Immature natural killer cell (primary cell): Measurements from ENCODE around the gene SLC16A3. TPM values are rescaled to one million over a fixed set of nuclear protein-coding genes. Genes with fewer than 3 reads are reported as not detected.
A peak's percentile ranks its signal among the peaks of the same experiment; 100 is the strongest.
"Not testable (repeated sequence)": the region's sequence is repeated elsewhere in the genome, so short reads cannot be mapped to it uniquely, and the experiment has no call there.

Source experiments
- DNase-seq, 3 donors: peaks; one replicate each; pipeline ENCODE4 v3.0.0; 2022; ENCODE audit warnings: mixed read lengths in 1 of 3
- H3K27ac Mint-ChIP-seq, 6 donors: one replicate each; pipeline ENCODE4 v1.8.0; 2020; ENCODE audit warnings: mixed read lengths in 6 of 6, mild to moderate bottlenecking in 5 of 6, inconsistent platforms in 4 of 6, moderate library complexity in 3 of 6
- H3K27me3 Mint-ChIP-seq, 3 donors: one replicate each; pipeline ENCODE4 v1.8.0; 2020 to 2021; ENCODE audit warnings: low read depth in 3 of 3, mild to moderate bottlenecking in 3 of 3, mixed read lengths in 3 of 3, moderate library complexity in 3 of 3, inconsistent platforms in 1 of 3
- H3K36me3 Mint-ChIP-seq, 3 donors: one replicate each; pipeline ENCODE4 v1.8.0; 2020; ENCODE audit warnings: mixed read lengths in 3 of 3, inconsistent platforms in 2 of 3, mild to moderate bottlenecking in 2 of 3
- H3K4me1 Mint-ChIP-seq, 2 donors: one replicate each; pipeline ENCODE4 v1.8.0; 2020; ENCODE audit warnings: inconsistent platforms in 2 of 2, mild to moderate bottlenecking in 2 of 2, mixed read lengths in 2 of 2, moderate library complexity in 1 of 2
- H3K4me3 Mint-ChIP-seq, 5 donors: one replicate each; pipeline ENCODE4 v1.8.0; 2020; ENCODE audit warnings: mild to moderate bottlenecking in 5 of 5, mixed read lengths in 5 of 5, inconsistent platforms in 3 of 5, moderate library complexity in 3 of 5
- H3K9me3 Mint-ChIP-seq, 6 donors: one replicate each; pipeline ENCODE4 v1.8.0; 2020; ENCODE audit warnings: mild to moderate bottlenecking in 6 of 6, mixed read lengths in 6 of 6, inconsistent platforms in 4 of 6, moderate library complexity in 3 of 6
- polyA plus RNA-seq, 3 donors: library from polyadenylated mRNA; unstranded; fragments of 300-500 nt; fragmentation: Illumina TruSeq; gene quantifications; one replicate each; pipeline ENCODE4 v1.2.3, GENCODE V29; 2021

Gene SLC16A3
- polyA plus RNA-seq, 3 donors from 2014 or later = 5.8 to 12.2 (median 6.8) TPM

DNA sequence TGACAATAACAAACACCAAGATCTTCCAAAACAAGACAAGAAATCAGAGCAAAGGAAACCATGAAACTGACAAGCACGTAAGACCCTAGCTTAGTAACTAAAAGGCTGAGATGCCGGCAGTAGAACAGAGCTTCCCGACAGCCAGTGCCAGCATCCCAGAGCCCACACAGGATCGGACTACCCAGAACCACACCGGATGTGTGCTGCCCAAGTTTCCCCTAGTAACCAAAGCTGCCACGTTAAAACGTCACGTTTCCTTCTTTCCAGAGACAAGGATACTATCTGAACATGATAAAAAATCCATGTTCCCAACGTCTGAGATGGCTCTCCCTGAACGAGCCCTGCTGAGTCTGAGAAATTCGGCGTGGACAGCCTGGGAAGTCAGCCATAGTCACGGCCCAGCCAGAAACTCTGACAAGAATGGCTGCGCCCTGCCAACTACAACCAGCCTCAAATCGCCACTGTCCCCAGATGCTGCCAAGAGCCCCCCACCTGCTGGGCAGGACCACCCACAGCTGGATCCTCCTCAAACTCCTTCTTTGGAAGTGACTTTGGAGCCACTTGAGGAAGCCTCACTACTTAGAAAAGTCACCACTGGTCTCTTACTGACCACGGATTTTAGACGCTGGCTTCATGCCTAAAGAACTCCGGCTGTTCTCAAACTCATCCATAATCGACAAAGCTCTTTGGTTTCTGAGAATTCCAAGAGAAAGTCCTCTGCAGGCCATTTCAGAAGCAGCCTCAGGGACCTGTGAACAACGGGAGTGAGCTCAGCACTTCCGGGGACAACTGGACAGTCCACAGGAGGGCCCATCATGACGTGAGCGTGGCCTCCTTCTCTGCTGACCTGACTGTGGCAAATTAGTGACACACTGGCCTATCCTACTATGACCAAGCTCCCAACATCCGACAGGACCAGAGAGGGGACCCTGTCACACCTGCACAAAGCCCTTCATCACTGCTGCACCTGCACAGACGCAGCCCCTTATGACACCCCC, 32.9 kb upstream of the SLC16A3 start:
- peaks cover 5 to 7% (median 6%) of the 10 kb centered on the region in 3 donors for H3K27me3 Mint-ChIP-seq
- DNase-seq = no peak
- peak overlapping the region in 1 of 6 donors; percentile 78 for H3K27ac Mint-ChIP-seq
- peaks cover 29 to 32% of the 10 kb centered on the region in 2 donors for H3K4me1 Mint-ChIP-seq
- H3K4me3 Mint-ChIP-seq = no peak overlapping the region
- no peaks in the 10 kb centered on the region for H3K9me3 Mint-ChIP-seq
- H3K36me3 Mint-ChIP-seq = peaks cover 9 to 32% (median 22%) of the 10 kb centered on the region in 3 donors

DNA sequence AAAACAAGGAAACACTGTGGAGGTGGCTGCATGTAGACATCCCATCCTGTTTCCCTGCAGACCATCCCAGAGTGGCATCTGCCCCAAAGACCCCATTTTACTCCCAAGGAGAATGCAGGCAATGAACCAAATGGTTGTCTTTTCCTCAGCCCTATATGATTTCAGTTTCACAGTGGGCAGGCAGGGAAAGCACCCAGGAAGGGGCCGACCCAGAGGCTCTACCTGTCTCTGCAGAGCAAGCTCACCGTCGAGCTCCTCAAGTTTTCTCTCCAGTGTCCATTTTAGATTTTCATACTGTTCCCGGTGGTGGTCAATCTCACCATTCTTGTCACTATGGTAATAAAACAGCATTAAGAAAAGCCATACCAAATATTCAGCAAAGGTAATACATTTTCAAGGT, 30.8 kb upstream of the SLC16A3 start:
- DNase-seq = peak in 1 of 3 donors; percentile 19
- Mint-ChIP-seq H3K4me3 (peak overlapping the region in 1 of 5 donors; percentile 39), H3K4me1 (peaks cover 40 to 43% of the 10 kb centered on the region in 2 donors), H3K27me3 (peaks cover 6 to 7% (median 6%) of the 10 kb centered on the region in 3 donors), H3K9me3 (no peaks in the 10 kb centered on the region), H3K36me3 (peaks cover 9 to 29% (median 24%) of the 10 kb centered on the region in 3 donors), H3K27ac (peak overlapping the region in 5 of 6 donors; percentile 41 to 87 (median 73))

DNA sequence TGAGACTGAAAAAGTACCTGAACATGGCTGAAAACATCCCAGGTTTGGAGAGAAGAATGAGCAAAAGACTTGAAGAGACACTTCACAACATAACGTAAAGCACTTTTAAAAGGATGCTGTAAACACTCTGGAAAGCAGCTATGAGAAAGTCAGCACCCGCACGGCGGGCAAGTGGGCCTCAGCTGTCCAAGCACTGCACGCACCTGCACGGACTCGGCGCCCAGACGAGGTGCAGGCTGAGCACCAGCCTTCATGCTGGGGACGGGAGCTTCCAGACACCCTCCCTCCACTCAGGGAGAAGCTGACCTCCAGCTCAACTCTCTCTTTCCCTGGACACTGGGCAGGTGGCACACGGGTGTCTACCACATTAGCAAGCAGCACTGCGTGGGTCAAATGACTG, 29.3 kb upstream of the SLC16A3 start:
- Mint-ChIP-seq H3K27ac (peak overlapping the region; percentile 89 to 97 (median 95)), H3K9me3 (no peaks in the 10 kb centered on the region), H3K27me3 (peaks cover 6 to 8% (median 6%) of the 10 kb centered on the region in 3 donors), H3K4me3 (peak overlapping the region in 2 of 5 donors; percentile 23 to 26), H3K4me1 (peaks cover 45 to 46% of the 10 kb centered on the region in 2 donors), H3K36me3 (peaks cover 9 to 22% (median 19%) of the 10 kb centered on the region in 3 donors)
- DNase-seq = no peak

DNA sequence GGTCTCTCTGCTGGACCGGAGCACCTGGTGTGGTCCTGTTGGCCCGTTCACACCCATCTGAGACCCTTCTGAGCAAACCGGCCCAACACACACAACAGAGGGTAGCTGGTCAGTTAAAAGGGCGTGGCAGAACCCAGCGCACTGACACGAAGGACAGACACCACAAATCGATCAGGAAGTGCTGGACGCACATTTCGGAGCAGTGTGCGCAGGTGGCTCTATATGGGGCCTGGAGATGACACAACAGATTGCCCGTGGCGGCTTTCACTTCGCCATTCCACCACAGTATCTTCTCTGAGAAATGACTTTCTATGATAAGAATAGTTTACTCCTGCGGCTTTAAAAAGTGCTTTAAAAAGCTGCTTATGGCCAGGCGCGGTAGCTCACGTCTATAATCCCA, 28.7 kb upstream of the SLC16A3 start:
- Mint-ChIP-seq H3K36me3 (peaks cover 9 to 22% (median 16%) of the 10 kb centered on the region in 3 donors), H3K9me3 (no peaks in the 10 kb centered on the region), H3K4me1 (peaks cover 46 to 49% of the 10 kb centered on the region in 2 donors), H3K27ac (peak overlapping the region; percentile 89 to 97 (median 95)), H3K27me3 (peaks cover 6 to 8% (median 6%) of the 10 kb centered on the region in 3 donors), H3K4me3 (peak overlapping the region; percentile 61 to 81 (median 72))
- peak in 1 of 3 donors; percentile 6 for DNase-seq

DNA sequence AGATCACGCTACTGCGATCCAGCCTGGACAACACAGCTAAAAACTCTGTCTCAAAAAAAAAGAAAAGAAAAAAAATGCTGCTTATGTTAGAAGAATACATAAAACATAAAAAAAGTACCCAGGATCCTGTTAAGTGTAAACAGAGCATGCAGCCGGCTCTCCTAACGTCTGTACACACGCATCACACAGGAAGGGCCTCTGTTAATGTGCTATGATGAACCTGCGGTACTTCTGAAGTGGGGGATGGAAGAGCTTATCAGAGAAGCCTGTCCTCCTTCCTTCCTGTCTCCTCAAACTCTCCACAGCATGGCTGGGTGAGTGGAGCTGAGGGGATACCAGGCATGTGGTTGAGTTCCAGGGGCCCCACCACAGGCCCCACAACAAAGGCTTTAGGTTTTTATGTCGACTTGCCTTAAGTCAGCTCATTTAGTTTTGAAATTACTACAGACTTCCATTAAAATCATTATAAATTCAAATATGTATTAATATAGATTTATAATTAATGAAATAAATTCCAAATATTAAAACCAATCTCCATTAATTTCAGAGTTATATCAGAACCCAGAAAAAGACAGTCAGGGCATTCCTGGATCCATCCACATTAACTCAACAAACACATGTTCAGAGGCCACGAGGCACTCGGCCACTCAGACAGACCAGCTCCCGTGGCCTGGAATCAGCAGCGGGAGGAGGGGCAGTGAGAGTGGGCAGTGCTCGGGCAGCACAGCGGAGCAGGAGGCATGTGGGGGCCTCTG, 27.9 kb upstream of the SLC16A3 start:
- H3K27ac Mint-ChIP-seq = peak overlapping the region; percentile 89 to 97 (median 95)

DNA sequence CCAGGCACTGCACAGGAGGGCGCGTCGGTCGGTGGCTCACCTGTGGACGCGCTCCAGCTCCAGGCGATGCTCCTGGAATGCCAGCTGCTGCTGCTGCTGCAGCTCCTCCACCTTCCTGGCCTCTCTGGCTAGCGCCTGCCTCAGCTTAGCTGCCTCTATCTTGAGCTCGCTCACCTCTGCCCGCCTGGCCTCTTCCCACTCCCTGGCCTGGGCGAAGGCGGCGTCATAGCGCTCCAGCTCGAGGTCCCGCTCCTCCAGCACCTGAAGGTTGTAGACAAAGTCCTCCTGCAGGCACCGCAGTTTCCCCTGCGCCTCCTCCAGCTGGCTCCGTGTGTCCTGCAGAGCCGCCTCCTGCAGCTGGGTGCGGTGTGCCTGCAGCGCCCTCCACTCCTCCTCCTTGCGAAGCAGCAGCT, 27.3 kb upstream of the SLC16A3 start:
- H3K4me1 Mint-ChIP-seq = peaks cover 58 to 62% of the 10 kb centered on the region in 2 donors
- H3K27me3 Mint-ChIP-seq = peaks cover 2 to 8% (median 6%) of the 10 kb centered on the region in 3 donors
- peak overlapping the region; percentile 28 to 97 (median 84) for H3K27ac Mint-ChIP-seq
- no peaks in the 10 kb centered on the region for H3K9me3 Mint-ChIP-seq
- peaks cover 2 to 13% (median 5%) of the 10 kb centered on the region in 3 donors for H3K36me3 Mint-ChIP-seq
- peak overlapping the region in 3 of 5 donors; percentile 12 to 46 (median 25) for H3K4me3 Mint-ChIP-seq
- no peak for DNase-seq

More for the DNA sequence above, 27.9 kb upstream of the SLC16A3 start:
- DNase-seq = peak; percentile 81 to 83 (median 82)
- Mint-ChIP-seq H3K4me3 (peak overlapping the region; percentile 61 to 81 (median 72)), H3K9me3 (no peaks in the 10 kb centered on the region), H3K36me3 (peaks cover 5 to 17% (median 8%) of the 10 kb centered on the region in 3 donors), H3K4me1 (peaks cover 52 to 57% of the 10 kb centered on the region in 2 donors), H3K27me3 (peaks cover 2 to 8% (median 6%) of the 10 kb centered on the region in 3 donors)

DNA sequence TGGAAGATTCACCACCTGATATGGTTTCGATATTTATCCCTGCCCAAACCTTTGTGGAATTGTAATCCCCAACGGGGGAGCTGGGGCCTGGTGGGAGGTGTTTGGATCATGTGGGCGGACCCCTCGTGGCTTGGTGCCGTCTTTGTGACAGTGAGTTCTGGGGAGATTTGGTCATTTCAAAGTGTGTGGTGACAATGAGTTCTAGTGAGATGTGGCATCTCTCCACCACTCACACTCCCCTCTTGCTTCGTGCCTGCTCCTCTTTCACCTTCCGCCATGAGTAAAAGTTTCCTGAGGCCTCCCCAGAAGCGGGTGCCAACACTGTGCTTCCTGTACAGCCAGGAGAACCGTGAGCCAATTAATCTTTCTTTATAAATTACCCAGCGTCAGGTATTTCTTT, 25.9 kb upstream of the SLC16A3 start:
- peaks cover 4 to 10% (median 8%) of the 10 kb centered on the region in 3 donors for H3K27me3 Mint-ChIP-seq
- peak in 1 of 3 donors; percentile 29 for DNase-seq

DNA sequence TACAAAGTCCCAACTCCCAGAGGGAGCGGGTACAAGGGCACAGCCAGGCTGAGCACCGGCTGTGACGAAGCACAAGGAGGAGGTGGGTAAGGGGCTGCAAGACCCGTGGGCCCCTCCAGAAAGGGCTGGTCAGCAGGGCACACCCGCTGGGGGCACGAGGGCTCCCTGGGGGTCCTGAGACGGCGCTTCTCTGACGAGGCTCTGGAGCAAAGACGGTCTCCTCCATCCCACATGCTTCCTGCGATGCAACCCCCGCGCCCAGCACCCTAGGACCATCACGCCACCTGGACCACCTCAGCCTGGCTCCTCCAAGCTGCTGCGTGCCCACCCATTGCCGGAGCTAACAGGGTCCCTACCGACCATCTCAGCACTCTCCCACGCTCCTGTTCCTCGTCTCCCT, 24.9 kb upstream of the SLC16A3 start:
- no peaks in the 10 kb centered on the region for H3K9me3 Mint-ChIP-seq
- H3K27ac Mint-ChIP-seq = peak overlapping the region in 3 of 6 donors; percentile 45 to 90 (median 69)

More for the DNA sequence above, 25.9 kb upstream of the SLC16A3 start:
- H3K9me3 Mint-ChIP-seq = no peaks in the 10 kb centered on the region
- peaks cover 0 to 9% (median 5%) of the 10 kb centered on the region in 3 donors for H3K36me3 Mint-ChIP-seq
- peak overlapping the region in 5 of 6 donors; percentile 25 to 90 (median 78) for H3K27ac Mint-ChIP-seq
- H3K4me1 Mint-ChIP-seq = peaks cover 63 to 70% of the 10 kb centered on the region in 2 donors
- no peak overlapping the region for H3K4me3 Mint-ChIP-seq

DNA sequence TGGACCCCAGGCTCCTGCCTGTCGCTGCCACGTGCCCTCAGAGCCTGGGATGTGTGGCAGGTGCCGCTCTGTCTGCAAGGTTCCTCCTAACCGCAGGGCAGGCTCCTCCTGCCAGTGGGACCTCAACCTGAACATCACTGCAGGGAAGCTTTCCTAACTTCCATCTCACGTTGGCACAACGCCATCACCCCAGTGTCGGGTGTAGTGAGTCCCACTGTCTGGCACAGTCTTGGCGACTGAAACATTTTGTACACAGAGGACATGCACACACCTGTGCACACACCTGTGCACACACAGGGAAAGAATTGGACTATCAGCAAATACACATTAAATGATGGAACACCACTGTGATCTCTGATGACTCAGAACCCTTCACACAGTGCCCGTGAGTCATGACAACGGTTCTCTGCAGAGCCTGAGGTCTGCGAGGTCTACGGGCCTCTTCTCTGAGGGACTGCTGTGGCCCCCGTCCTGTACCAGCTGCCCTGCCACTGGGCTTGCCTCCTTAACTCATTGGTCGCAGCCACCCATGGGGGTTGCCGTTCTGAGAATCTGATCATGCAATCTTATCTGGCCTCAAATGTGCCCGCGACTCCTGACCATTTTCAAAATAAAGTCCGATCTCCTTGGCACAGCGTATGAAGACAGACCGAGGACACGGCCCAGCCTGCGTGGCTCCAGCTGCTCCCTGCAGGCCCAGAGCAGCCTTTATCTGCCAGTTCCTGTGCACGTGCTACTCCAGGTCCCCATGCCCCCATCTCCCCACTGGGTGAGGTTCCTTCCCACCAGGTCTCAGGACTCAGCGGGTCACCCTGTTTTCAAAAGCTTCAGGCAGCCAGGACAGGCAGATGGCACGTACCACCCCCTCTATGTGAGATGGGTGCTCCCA, 23.8 kb upstream of the SLC16A3 start:
- peaks cover 0 to 4% (median 0%) of the 10 kb centered on the region in 3 donors for H3K36me3 Mint-ChIP-seq
- peaks cover 4 to 11% (median 6%) of the 10 kb centered on the region in 3 donors for H3K27me3 Mint-ChIP-seq
- DNase-seq = no peak
- H3K27ac Mint-ChIP-seq = peak overlapping the region; percentile 91 to 97 (median 96)
- H3K4me1 Mint-ChIP-seq = peaks cover 64 to 68% of the 10 kb centered on the region in 2 donors
- H3K9me3 Mint-ChIP-seq = no peaks in the 10 kb centered on the region
- H3K4me3 Mint-ChIP-seq = peak overlapping the region in 1 of 5 donors; percentile 73

More for the DNA sequence above, 24.9 kb upstream of the SLC16A3 start:
- Mint-ChIP-seq H3K27me3 (peaks cover 6 to 11% (median 10%) of the 10 kb centered on the region in 3 donors), H3K4me3 (no peak overlapping the region), H3K4me1 (peaks cover 65 to 67% of the 10 kb centered on the region in 2 donors), H3K36me3 (peaks cover 0 to 4% (median 0%) of the 10 kb centered on the region in 3 donors)
- DNase-seq = no peak

DNA sequence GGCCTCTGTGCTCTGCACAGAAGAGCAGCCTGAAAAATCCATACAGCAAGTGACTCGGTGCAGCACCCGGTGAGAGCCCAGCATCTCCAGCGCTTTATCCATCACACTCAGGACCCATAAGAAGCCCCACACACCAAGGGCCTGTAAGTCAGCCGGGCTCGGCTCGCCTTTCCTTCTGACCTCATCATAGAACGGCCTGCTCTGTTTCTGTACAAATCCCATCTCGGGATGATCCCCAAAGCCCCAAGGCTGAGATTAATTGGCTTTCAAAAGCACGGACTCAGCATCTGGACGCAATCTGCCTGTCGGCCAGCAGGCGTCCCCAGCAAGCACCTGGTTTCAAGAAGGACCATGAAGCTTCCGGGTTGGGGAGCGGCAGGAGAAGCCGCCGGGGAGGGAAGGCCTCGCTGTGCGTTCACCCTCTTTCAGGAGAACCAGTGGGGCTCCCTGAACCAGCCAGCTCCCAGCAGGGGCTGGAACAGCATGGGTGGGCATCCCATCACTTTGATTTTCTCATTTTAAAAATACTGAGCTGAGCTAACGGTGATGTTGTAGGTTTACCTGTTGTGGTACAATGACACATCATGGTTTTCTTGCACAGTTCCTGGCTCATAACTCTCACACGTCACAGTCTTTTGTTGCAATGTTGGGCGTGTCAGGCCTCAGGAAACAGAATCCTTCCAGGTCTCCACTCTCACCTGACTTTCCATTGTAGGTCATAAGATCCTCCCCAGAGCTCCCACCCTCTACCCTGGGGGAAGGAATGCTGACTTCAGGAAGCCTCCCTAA, 22.9 kb upstream of the SLC16A3 start:
- Mint-ChIP-seq H3K36me3 (peaks cover 0 to 4% (median 0%) of the 10 kb centered on the region in 3 donors), H3K27me3 (peaks cover 4 to 6% (median 4%) of the 10 kb centered on the region in 3 donors), H3K4me3 (peak overlapping the region; percentile 53 to 75 (median 64)), H3K4me1 (peaks cover 56 to 61% of the 10 kb centered on the region in 2 donors), H3K9me3 (no peaks in the 10 kb centered on the region), H3K27ac (peak overlapping the region; percentile 91 to 97 (median 96))
- peak; percentile 76 to 82 (median 81) for DNase-seq

DNA sequence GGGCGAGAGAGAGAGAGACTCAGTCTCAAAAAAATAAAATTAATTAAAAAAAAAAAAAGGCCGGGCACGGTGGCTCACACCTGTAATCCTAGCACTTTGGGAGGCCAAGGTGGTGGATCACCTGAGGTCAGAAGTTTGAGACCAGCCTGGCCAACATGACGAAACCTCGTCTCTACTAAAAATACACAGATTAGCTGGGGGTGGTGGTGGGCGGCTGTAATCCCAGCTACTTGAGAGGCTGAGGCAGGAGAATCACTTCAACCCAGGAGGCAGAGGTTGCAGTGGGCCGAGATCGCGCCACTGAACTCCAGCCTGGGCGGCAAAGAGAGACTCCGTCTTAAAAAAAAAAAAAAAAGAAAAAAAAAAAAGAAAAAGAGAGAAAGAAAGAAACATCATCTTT, 18.2 kb upstream of the SLC16A3 start:
- H3K9me3 Mint-ChIP-seq, H3K27ac Mint-ChIP-seq, DNase-seq, H3K36me3 Mint-ChIP-seq: not testable (repeated sequence)
- Mint-ChIP-seq H3K4me1 (peaks cover 63 to 68% of the 10 kb centered on the region in 2 donors), H3K27me3 (peaks cover 23 to 26% (median 25%) of the 10 kb centered on the region in 3 donors), H3K4me3 (peak overlapping the region in 1 of 5 donors; percentile 73)
